GM19438 (cell line): Measurements from ENCODE around the gene GRHL1.

Experiments used
- ATAC-seq: cut with Tn5 transposase; IDR thresholded peaks from one replicate; pipeline ENCODE4 v1.9.1; 2021; ENCODE audit warnings: low read depth; ENCODE audit not compliant: unreplicated experiment

Gene GRHL1

GRCh38 chr2:10036095-10036884 is 84.8 kb downstream of the GRHL1 start:
- ATAC-seq: no peak

- no peak for ATAC-seq
Measured at GRCh38 chr2:10038123-10038522, 86.6 kb downstream of the GRHL1 start.

DNA sequence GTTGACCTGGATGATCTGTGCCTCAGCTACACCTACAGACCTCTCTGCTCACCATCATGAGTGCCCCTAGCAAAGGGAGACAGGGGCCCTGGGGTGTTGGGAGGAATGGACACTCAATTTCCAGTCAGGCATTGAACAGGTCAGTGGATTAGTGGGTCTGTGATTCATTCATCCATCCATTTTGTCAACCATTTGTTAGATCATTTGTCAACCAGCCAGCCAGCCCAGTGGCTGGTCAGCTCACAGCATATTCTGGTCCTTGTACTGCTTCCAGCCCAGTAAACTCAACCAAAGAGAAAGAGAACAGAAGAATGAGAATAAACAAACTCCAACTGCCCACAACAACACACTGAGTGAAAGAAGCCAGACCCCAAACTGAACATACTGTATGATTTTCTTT is 87.2 kb downstream of the GRHL1 start:
- ATAC-seq: no peak

GRCh38 chr2:10039658-10040410 is 88.3 kb downstream of the GRHL1 start:
- ATAC-seq: no peak

DNA sequence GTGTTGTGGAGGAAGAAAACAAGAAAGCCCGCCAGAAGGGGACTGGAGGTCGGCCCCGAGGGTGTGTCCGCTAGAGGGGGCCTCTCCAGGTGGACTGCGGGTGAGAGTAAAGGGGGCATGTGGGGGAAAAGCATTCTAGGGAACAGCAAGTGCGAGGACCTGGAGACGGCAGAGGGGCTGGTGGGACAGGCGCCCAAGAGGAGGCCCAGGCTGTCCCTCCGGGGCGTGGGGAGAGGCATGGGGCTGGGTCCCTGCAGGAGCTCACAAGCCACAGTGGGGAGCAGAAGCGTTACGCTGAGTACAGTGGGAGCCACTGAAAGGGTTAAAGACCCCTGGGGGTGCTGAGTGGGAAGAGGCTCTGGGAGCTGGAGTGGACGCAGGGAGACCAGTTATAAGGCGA is 90.2 kb downstream of the GRHL1 start:
- ATAC-seq: no peak

GRCh38 chr2:10042301-10043161 is 91.0 kb downstream of the GRHL1 start:
- no peak for ATAC-seq

- peak; percentile 51 for ATAC-seq
Measured at GRCh38 chr2:10043256-10043905, 91.9 kb downstream of the GRHL1 start, which contains the start of gene KLF11. KLF11 (plus strand) TSS chr2:10043550; CDS start chr2:10043717, 167 bp downstream.

DNA sequence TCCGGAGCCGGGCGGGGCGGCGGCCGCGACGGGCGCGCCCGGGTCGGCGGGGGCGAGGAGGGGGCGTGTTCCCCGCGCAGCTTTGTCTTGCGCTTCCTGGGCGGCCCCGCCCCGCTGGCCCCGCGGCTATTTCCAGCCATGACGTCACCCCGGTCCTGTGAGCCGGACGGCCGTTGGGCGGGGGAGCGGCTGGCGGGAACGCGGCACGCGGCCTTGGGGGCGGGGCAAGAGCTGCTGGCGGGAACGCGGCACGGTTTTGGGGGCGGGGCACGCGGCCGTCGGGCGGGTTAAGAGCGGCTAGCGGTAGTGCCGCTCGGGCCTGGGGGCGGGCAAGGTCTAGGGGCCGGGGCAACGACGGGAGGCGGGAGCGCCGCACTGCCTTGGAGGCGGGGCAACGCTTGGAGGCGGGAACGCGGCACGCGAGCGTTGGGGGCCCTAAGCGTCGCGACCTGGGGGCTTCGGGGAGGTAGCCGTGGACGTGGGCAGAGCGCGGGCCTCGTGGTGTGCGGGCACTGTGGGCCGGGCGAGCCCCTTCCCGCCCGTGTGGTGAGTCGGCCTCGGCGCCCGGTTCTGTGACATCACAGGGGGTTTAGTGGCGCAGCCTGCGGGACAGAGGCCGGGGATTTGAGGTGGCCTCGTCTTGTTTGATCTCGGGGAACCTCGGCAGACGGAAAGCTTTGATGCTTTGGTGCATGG is 92.6 kb downstream of the GRHL1 start:
- ATAC-seq: peak; percentile 65

DNA sequence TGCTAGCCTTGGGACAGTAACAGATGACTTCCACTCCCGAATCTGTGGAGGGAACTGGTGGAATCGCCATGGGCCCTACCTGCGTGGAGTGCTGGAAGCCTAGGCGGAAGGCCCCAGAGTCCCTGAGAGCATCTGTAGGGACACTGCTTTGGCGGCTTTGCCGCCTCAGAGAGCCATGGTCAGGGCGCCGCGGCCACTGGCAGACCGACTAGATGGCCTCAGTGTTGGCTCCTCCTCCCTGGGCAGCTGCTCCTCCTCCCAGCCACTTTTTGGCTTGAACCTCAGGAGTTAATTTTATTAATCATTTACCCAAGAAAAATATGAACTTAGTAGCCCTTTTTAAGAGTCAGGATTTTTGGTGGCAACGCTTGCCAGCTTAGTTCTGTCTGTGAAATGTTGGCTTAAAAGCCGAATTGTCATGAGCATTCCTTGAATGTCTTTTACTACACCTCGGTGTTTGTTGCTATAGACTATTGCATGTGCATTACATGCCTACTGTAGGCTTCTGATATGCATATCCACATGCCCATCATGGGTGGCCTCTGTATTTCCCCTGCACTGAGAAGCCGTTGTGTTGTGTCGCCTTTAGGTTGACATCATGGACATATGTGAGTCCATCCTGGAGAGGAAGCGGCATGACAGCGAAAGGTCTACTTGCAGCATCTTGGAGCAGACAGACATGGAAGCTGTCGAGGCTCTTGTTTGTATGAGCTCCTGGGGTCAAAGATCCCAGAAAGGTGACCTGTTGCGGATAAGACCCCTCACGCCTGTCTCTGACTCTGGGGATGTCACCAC is 94.3 kb downstream of the GRHL1 start:
- ATAC-seq: no peak

GRCh38 chr2:10046931-10047330 is 95.4 kb downstream of the GRHL1 start:
- ATAC-seq: no peak

GRCh38 chr2:10047616-10048500 is 96.4 kb downstream of the GRHL1 start:
- no peak for ATAC-seq

DNA sequence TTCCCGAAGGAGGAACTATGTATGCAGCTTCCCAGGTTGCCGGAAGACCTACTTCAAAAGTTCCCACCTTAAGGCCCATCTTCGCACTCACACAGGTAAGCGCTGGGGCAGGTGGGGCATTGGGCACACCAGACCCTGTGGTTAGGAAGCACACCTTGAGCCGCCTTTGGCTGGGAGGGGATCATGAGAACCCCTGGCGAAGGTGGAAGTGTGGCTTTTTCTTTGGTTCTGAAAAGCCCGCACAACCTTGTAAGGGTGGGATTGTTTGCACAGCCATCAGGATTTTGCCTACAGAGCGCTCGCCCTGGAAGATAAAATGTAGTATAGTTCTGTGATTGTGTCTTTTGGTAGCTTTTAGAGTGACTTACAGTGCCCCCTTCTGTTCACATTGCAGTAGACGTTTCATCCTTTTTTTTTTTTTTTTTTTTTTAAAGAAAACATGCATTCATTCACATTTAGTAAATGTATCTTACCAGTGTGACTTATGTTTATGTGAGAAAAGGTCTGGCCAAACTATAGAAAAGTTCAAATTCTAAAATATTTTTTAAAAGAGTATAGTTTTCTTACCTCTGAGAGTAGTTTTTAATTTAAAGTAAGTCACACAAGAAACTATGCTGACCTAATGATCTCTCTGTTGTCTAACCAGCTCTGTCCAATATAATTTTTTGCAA is 97.1 kb downstream of the GRHL1 start:
- ATAC-seq: no peak
